K562 (cell line): ENCODE data around the gene NMRK2. TPM values are rescaled to one million over a fixed set of nuclear protein-coding genes. Genes with fewer than 3 reads are reported as not detected.

ENCODE experiments used
- CCNT2 ChIP-seq: IDR thresholded peaks from 2 replicates; pipeline ENCODE4 v1.6.1; 2011; ENCODE audit warnings: borderline replicate concordance, low read depth, mild to moderate bottlenecking, moderate library complexity, mixed read lengths, low read length; ENCODE audit not compliant: insufficient read length; ENCODE audit errors: extremely low read depth
- CEBPZ ChIP-seq: fragments of 150-350 bp; IDR thresholded peaks from 2 replicates; pipeline ENCODE4 v1.6.1; 2014; ENCODE audit warnings: low read depth, mild to moderate bottlenecking, low read length, borderline replicate concordance
- CHAMP1 ChIP-seq: fragments of 450-650 bp; IDR thresholded peaks from 2 replicates; pipeline ENCODE4 v1.6.1; 2016; ENCODE audit warnings: mild to moderate bottlenecking
- DPF2 ChIP-seq: fragments of 450-650 bp; IDR thresholded peaks from 2 replicates; pipeline ENCODE4 v1.6.1; 2016
- HMG20B ChIP-seq: fragments of 250-450 bp; sonication (Bioruptor Pico); IDR thresholded peaks from 2 replicates; pipeline ENCODE4 v1.5.0; 2021; ENCODE audit warnings: mild to moderate bottlenecking
- KLF13 ChIP-seq: fragments of 450-650 bp; IDR thresholded peaks from 2 replicates; pipeline ENCODE4 v1.6.1; 2016; ENCODE audit warnings: missing genetic modification characterization, low read depth, mild to moderate bottlenecking, missing compliant biosample characterization, moderate library complexity, borderline replicate concordance
- LCOR ChIP-seq: sonication (generic); formaldehyde crosslinking; IDR thresholded peaks from 2 replicates; pipeline ENCODE4 v1.8.0; 2022; ENCODE audit warnings: mild to moderate bottlenecking, missing genetic modification reagents
- MYNN ChIP-seq, 2 experiments: sonication (generic); formaldehyde crosslinking in 1 of 2; IDR thresholded peaks; 2 replicates each; pipeline versions ENCODE4 v1.5.0 to v1.6.1; 2016 to 2020; ENCODE audit warnings: antibody characterized with exemption in 1 of 2, missing genetic modification reagents in 1 of 2
- POLR2G ChIP-seq: fragments of 200-400 bp; formaldehyde crosslinking; IDR thresholded peaks from 2 replicates; pipeline ENCODE4 v1.6.1; 2017; ENCODE audit warnings: low read depth, mild to moderate bottlenecking, antibody characterized with exemption, low read length, moderate library complexity
- SAFB ChIP-seq: fragments of 200-400 bp; formaldehyde crosslinking; IDR thresholded peaks from 2 replicates; pipeline ENCODE4 v1.6.1; 2017; ENCODE audit warnings: low read depth, low read length, borderline replicate concordance
- YY1 ChIP-seq, 3 experiments: IDR thresholded peaks; 2 replicates each; pipeline ENCODE4 v1.6.1; 2011; ENCODE audit warnings: low read length in 2 of 3, mild to moderate bottlenecking in 2 of 3, moderate library complexity in 2 of 3, borderline replicate concordance in 1 of 3, control low read depth in 1 of 3, low read depth in 1 of 3; ENCODE audit not compliant: insufficient read depth in 3 of 3, insufficient replicate concordance in 2 of 3, control insufficient read depth in 1 of 3, insufficient read length in 1 of 3; ENCODE audit errors: extremely low read depth in 1 of 3
- ZKSCAN8 ChIP-seq: fragments of 200-800 bp; sonication (Bioruptor generic); IDR thresholded peaks from 2 replicates; pipeline ENCODE4 v1.6.1; 2016; ENCODE audit warnings: missing genetic modification characterization, missing compliant biosample characterization
- ZNF586 ChIP-seq: fragments of 450-650 bp; formaldehyde crosslinking; conservative IDR thresholded peaks from 2 replicates; pipeline ENCODE4 v1.4.0; 2020; ENCODE audit warnings: mild to moderate bottlenecking, moderate library complexity
- ZNF75A ChIP-seq: fragments of 450-650 bp; formaldehyde crosslinking; IDR thresholded peaks from 2 replicates; pipeline ENCODE4 v1.4.0; 2020; ENCODE audit warnings: mild to moderate bottlenecking
- polyA plus RNA-seq, 8 experiments: library from polyadenylated mRNA; depleted of rRNA in 4 of 8; stranded (reverse) in 5 of 8; unstranded in 3 of 8; fragments of >200 nt; fragmentation: Nextera tagmentation in 2 of 8; fragmentation: Illumina TruSeq in 1 of 8; extraction: Ambion mirVana in 2 of 8; extraction: Trizol in 1 of 8; gene quantifications; 2 replicates each; pipeline versions ENCODE4 v1.2.1 to v1.2.3, GENCODE V29; 2011 to 2014; ENCODE audit warnings: inconsistent platforms in 1 of 8, missing spikeins in 1 of 8
- total RNA-seq, 7 experiments: library from RNA; depleted of rRNA in 6 of 7; stranded (reverse); fragments of >200 nt in 6 of 7; fragmentation: Illumina TruSeq in 2 of 7; extraction: Trizol in 2 of 7; gene quantifications; 2 replicates each; pipeline versions ENCODE4 v1.2.1 to v1.2.3, GENCODE V29; 2011 to 2021; ENCODE audit warnings: low replicate concordance in 1 of 7

The NMRK2 gene
- total and polyA plus RNA-seq, 9 of the 15 experiments (the other 6 are each of a cell fraction or from before 2014, with no cell fraction given): not detected

- no peak for TF ChIP-seq CEBPZ
- no peak for TF ChIP-seq DPF2
- TF ChIP-seq SAFB: peak; percentile 5; the same call in 1 of the 2 replicates
- no peak for TF ChIP-seq CHAMP1
- TF ChIP-seq MYNN (IDR thresholded peaks at IDR 0.05): no peak
- TF ChIP-seq MYNN (CRISPR knock-in tag; IDR thresholded peaks at IDR 0.05): no peak
- peak; percentile 48 for TF ChIP-seq CCNT2
- no peak for TF ChIP-seq HMG20B (CRISPR knock-in tag)
- TF ChIP-seq ZKSCAN8 (CRISPR knock-in tag): no peak
- TF ChIP-seq KLF13 (tag): no peak
- TF ChIP-seq ZNF75A (CRISPR knock-in tag): no peak
- no peak for TF ChIP-seq ZNF586
- no peak for TF ChIP-seq YY1 (IDR thresholded peaks at IDR 0.05; ENCODE audit: borderline replicate concordance in 1 of 3, control insufficient read depth in 1 of 3, extremely low read depth in 1 of 3, insufficient read depth in 3 of 3, insufficient read length in 1 of 3, insufficient replicate concordance in 2 of 3, low read depth in 1 of 3, low read length in 2 of 3)
- TF ChIP-seq LCOR: no peak
- peak; percentile 70 for TF ChIP-seq POLR2G
Observed at GRCh38 chr19:3977242-3978143, 44.6 kb downstream of the NMRK2 start (continued).
